HepG2 (cell line): ENCODE results near the gene TAF1B. TPM values are rescaled to one million over a fixed set of nuclear protein-coding genes. Genes with fewer than 3 reads are reported as not detected.

Experiments
- CEBPG ChIP-seq: IDR thresholded peaks from 2 replicates; pipeline ENCODE4 v1.6.1; 2016
- ELK4 ChIP-seq: sonication (generic); formaldehyde crosslinking; IDR thresholded peaks from 2 replicates; pipeline ENCODE4 v1.9.0; 2021; ENCODE audit warnings: missing genetic modification reagents, borderline replicate concordance
- GABPB1 ChIP-seq: IDR thresholded peaks from 2 replicates; pipeline ENCODE4 v1.6.1; 2016; ENCODE audit warnings: mild to moderate bottlenecking, missing genetic modification reagents, moderate library complexity, missing compliant biosample characterization
- HNF4G ChIP-seq, 2 experiments: sonication (generic) in 1 of 2; formaldehyde crosslinking in 1 of 2; IDR thresholded peaks; 2 replicates each; pipeline versions ENCODE4 v1.4.0 to v1.6.1; 2011 to 2020; ENCODE audit warnings: borderline replicate concordance in 2 of 2, low read depth in 2 of 2, mild to moderate bottlenecking in 2 of 2, low read length in 1 of 2, missing genetic modification reagents in 1 of 2, moderate library complexity in 1 of 2
- HOXA7 ChIP-seq: sonication (generic); formaldehyde crosslinking; IDR thresholded peaks from 2 replicates; pipeline ENCODE4 v1.8.1; 2022; ENCODE audit warnings: mild to moderate bottlenecking, missing genetic modification reagents, moderate library complexity
- MBNL3 ChIP-seq: fragments of 250-450 bp; sonication (Bioruptor Pico); conservative IDR thresholded peaks from 2 replicates; pipeline ENCODE4 v1.8.0; 2022; ENCODE audit warnings: mild to moderate bottlenecking, inconsistent platforms
- MED1 ChIP-seq: sonication (generic); formaldehyde crosslinking; IDR thresholded peaks from 2 replicates; pipeline ENCODE4 v1.4.0; 2020; ENCODE audit warnings: missing genetic modification reagents
- MIXL1 ChIP-seq: IDR thresholded peaks from 2 replicates; pipeline ENCODE4 v1.6.1; 2016
- NR2F6 ChIP-seq, 2 experiments: IDR thresholded peaks; 2 replicates each; pipeline ENCODE4 v1.6.1; 2016; ENCODE audit warnings: antibody characterized with exemption in 1 of 2, mild to moderate bottlenecking in 1 of 2
- ZNF33B ChIP-seq: sonication (generic); formaldehyde crosslinking; IDR thresholded peaks from 2 replicates; pipeline ENCODE4 v1.5.1; 2020; ENCODE audit warnings: mild to moderate bottlenecking, missing genetic modification reagents
- ZNF407 ChIP-seq: sonication (generic); formaldehyde crosslinking; IDR thresholded peaks from one replicate; pipeline ENCODE4 v1.5.1; 2020; ENCODE audit warnings: mild to moderate bottlenecking, missing genetic modification reagents; ENCODE audit errors: not compliant biosample characterization
- ZNF570 ChIP-seq: sonication (generic); formaldehyde crosslinking; IDR thresholded peaks from 2 replicates; pipeline ENCODE4 v1.4.0; 2020; ENCODE audit warnings: mild to moderate bottlenecking, missing genetic modification reagents, borderline replicate concordance
- polyA plus RNA-seq, 8 experiments: library from polyadenylated mRNA; depleted of rRNA in 3 of 8; stranded (reverse) in 7 of 8; unstranded in 1 of 8; fragments of >200 nt; fragmentation: Illumina TruSeq in 4 of 8; extraction: Trizol in 4 of 8; gene quantifications; 2 replicates each; pipeline versions ENCODE4 v1.2.1 to v1.2.3, GENCODE V29; 2011 to 2016; ENCODE audit warnings: low read depth in 4 of 8, missing spikeins in 1 of 8, mixed read lengths in 1 of 8; ENCODE audit not compliant: insufficient read depth in 1 of 8
- total RNA-seq, 5 experiments: library from RNA; depleted of rRNA; stranded (reverse); fragments of >200 nt; fragmentation: Illumina TruSeq; extraction: Trizol; gene quantifications; 2 replicates each; pipeline ENCODE4 v1.2.3, GENCODE V29; 2016; ENCODE audit warnings: low read depth in 1 of 5
- TF ChIP-seq, protein P1 (sequence below): sonication (generic); formaldehyde crosslinking; IDR thresholded peaks from 2 replicates; pipeline ENCODE4 v1.5.1; 2020; ENCODE audit warnings: mild to moderate bottlenecking, missing genetic modification reagents, moderate library complexity
- TF ChIP-seq, protein P2 (sequence below): sonication (generic); formaldehyde crosslinking; IDR thresholded peaks from 2 replicates; pipeline ENCODE4 v1.4.0; 2020; ENCODE audit warnings: missing genetic modification reagents

TAF1B gene
- total and polyA plus RNA-seq, 2 of the 13 experiments (the other 11 are each of a cell fraction or from before 2014, with no cell fraction given), result 13.3 to 27.7 TPM

- TF ChIP-seq, protein P1, sequence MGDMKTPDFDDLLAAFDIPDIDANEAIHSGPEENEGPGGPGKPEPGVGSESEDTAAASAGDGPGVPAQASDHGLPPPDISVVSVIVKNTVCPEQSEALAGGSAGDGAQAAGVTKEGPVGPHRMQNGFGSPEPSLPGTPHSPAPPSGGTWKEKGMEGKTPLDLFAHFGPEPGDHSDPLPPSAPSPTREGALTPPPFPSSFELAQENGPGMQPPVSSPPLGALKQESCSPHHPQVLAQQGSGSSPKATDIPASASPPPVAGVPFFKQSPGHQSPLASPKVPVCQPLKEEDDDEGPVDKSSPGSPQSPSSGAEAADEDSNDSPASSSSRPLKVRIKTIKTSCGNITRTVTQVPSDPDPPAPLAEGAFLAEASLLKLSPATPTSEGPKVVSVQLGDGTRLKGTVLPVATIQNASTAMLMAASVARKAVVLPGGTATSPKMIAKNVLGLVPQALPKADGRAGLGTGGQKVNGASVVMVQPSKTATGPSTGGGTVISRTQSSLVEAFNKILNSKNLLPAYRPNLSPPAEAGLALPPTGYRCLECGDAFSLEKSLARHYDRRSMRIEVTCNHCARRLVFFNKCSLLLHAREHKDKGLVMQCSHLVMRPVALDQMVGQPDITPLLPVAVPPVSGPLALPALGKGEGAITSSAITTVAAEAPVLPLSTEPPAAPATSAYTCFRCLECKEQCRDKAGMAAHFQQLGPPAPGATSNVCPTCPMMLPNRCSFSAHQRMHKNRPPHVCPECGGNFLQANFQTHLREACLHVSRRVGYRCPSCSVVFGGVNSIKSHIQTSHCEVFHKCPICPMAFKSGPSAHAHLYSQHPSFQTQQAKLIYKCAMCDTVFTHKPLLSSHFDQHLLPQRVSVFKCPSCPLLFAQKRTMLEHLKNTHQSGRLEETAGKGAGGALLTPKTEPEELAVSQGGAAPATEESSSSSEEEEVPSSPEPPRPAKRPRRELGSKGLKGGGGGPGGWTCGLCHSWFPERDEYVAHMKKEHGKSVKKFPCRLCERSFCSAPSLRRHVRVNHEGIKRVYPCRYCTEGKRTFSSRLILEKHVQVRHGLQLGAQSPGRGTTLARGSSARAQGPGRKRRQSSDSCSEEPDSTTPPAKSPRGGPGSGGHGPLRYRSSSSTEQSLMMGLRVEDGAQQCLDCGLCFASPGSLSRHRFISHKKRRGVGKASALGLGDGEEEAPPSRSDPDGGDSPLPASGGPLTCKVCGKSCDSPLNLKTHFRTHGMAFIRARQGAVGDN (CRISPR knock-in tag), result 0 out of 2 replicates have a peak, but pooled peaks have one; percentile 18
- TF ChIP-seq ZNF33B (CRISPR knock-in tag) (no peak), MIXL1 (CRISPR knock-in tag) (no peak), GABPB1 (CRISPR knock-in tag) (peak; percentile 25; the same call in 1 of the 2 replicates), CEBPG (CRISPR knock-in tag) (peak; percentile 92), ZNF570 (no peak), HNF4G (IDR thresholded peaks at IDR 0.05; ENCODE audit: borderline replicate concordance, low read depth, low read length) (peak; percentile 42), HNF4G (CRISPR knock-in tag; IDR thresholded peaks at IDR 0.05; ENCODE audit: borderline replicate concordance, low read depth) (no peak), MBNL3 (CRISPR knock-in tag) (no peak), ZNF407 (no peak), ELK4 (CRISPR knock-in tag) (no peak), MED1 (peak; percentile 69), HOXA7 (CRISPR knock-in tag) (no peak), NR2F6 (IDR thresholded peaks at IDR 0.05) (no peak), NR2F6 (CRISPR knock-in tag; IDR thresholded peaks at IDR 0.05) (0 out of 2 replicates have a peak, but pooled peaks have one; percentile 23)
- TF ChIP-seq, protein P2, sequence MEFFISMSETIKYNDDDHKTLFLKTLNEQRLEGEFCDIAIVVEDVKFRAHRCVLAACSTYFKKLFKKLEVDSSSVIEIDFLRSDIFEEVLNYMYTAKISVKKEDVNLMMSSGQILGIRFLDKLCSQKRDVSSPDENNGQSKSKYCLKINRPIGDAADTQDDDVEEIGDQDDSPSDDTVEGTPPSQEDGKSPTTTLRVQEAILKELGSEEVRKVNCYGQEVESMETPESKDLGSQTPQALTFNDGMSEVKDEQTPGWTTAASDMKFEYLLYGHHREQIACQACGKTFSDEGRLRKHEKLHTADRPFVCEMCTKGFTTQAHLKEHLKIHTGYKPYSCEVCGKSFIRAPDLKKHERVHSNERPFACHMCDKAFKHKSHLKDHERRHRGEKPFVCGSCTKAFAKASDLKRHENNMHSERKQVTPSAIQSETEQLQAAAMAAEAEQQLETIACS (CRISPR knock-in tag), result no peak
Observed at GRCh38 chr2:9946818-9947217, 103.5 kb downstream of the TAF1B start (continued).
